Kidney (tissue), 22 donors: ENCODE measurements around the gene NFYA. TPM values are rescaled to one million over a fixed set of nuclear protein-coding genes. Genes with fewer than 3 reads are reported as not detected.

ENCODE experiments used
- DNase-seq, 5 donors: peaks; one replicate each; pipeline ENCODE4 v3.0.0-alpha.2; 2013 to 2020
- FAIRE-seq: peaks from 2 replicates; lab custom pipeline; 2012; peaks lifted over from hg19 to GRCh38; lab: Jason Lieb, UNC
- H3K27ac ChIP-seq, 2 donors: one replicate each; pipeline ENCODE4 v1.7.0; 2013; ENCODE audit warnings: low read depth in 2 of 2, low read length in 2 of 2, inconsistent platforms in 1 of 2
- H3K27me3 ChIP-seq: one replicate; pipeline ENCODE4 v1.7.1; 2013; ENCODE audit warnings: low read length, inconsistent platforms; ENCODE audit not compliant: control insufficient read depth, insufficient read depth
- H3K36me3 ChIP-seq, 3 donors: one replicate each; pipeline versions ENCODE4 v1.7.0 to v1.7.1; 2013; ENCODE audit warnings: low read length in 3 of 3, control low read depth in 1 of 3, inconsistent platforms in 1 of 3; ENCODE audit not compliant: insufficient read depth in 3 of 3, control insufficient read depth in 2 of 3
- H3K4me1 ChIP-seq, 3 donors: one replicate each; pipeline versions ENCODE4 v1.7.0 to v1.7.1; 2013; ENCODE audit warnings: low read length in 3 of 3, inconsistent platforms in 1 of 3, low read depth in 1 of 3; ENCODE audit not compliant: control insufficient read depth in 2 of 3, insufficient read depth in 2 of 3
- H3K4me3 ChIP-seq, 3 donors: one replicate each; pipeline versions ENCODE4 v1.7.0 to v1.8.1; 2013; ENCODE audit warnings: low read length in 3 of 3, control low read depth in 1 of 3, inconsistent platforms in 1 of 3
- H3K9ac ChIP-seq, 3 donors: one replicate each; pipeline versions ENCODE4 v1.7.0 to v1.7.1; 2013; ENCODE audit warnings: low read length in 3 of 3, control low read depth in 1 of 3, inconsistent platforms in 1 of 3
- H3K9me3 ChIP-seq, 3 donors: one replicate each; pipeline versions ENCODE4 v1.7.0 to v1.7.1; 2013; ENCODE audit warnings: low read length in 3 of 3, control low read depth in 1 of 3, inconsistent platforms in 1 of 3; ENCODE audit not compliant: control insufficient read depth in 2 of 3, insufficient read depth in 1 of 3
- intact Hi-C: fragments of 100-400 bp; cut with DNase I; formaldehyde crosslinking; loops from one replicate; pipeline ENCODE4 v1.11.1; 2022
- long read RNA-seq, 10 donors: library from polyadenylated mRNA in 1 of 10; unstranded in 1 of 10; transcript quantifications; one replicate each; pipeline ENCODE4 v2.0.0 and lab custom pipeline, GENCODE V29; 2021 to 2026
- polyA plus RNA-seq: library from polyadenylated mRNA; stranded (reverse); fragments of 350-450 nt; fragmentation: Illumina TruSeq; extraction: RNeasy Lipid Tissue Mini Kit (QIAGEN cat#74804); gene quantifications from one replicate; pipeline ENCODE4 v1.2.3, GENCODE V29; 2014; ENCODE audit warnings: low read depth, low replicate concordance; ENCODE audit not compliant: insufficient read depth
- total RNA-seq: library from RNA; stranded (reverse); fragmentation: NEBNext Ultra II Directional; extraction: Animal tissue kit (Norgen Biotek cat#: 25700); gene quantifications from one replicate; pipeline ENCODE4 v1.2.1, GENCODE V29; 2021
- TF ChIP-seq, protein P1 (sequence below): IDR thresholded peaks from 3 replicates; pipeline ENCODE4 v1.5.1; 2012; ENCODE audit warnings: mild to moderate bottlenecking, moderate library complexity, borderline replicate concordance; ENCODE audit not compliant: insufficient read depth; ENCODE audit errors: extremely low read depth
- donor health status: control.
- donor health status: control.
- donor health status: control.
- donor health status: control.
- donor health status: control.
- donor health status: DM: yes; HTN: yes; CAD: no.
- donor health status: Normal renal cell carcinoma (clear cell type).

Gene NFYA
- total RNA-seq: 22.5 TPM
- polyA plus RNA-seq: 6.4 TPM
- long read RNA-seq, donor 1, partial matches to known transcripts: 23 of 23 reads
- long read RNA-seq, donor 1, other reads (novel, unspliced or antisense): 0 of 23 reads
- long read RNA-seq, donor 2, partial matches to known transcripts: 26 of 30 reads
- long read RNA-seq, donor 2, other reads (novel, unspliced or antisense): 0 of 30 reads
- long read RNA-seq, donor 3, partial matches to known transcripts: 0 of 1 reads
- long read RNA-seq, donor 3, other reads (novel, unspliced or antisense): 0 of 1 reads
- long read RNA-seq, donor 4, partial matches to known transcripts: 0 of 2 reads
- long read RNA-seq, donor 4, other reads (novel, unspliced or antisense): 0 of 2 reads
- long read RNA-seq, donor 5, partial matches to known transcripts: 0 of 1 reads
- long read RNA-seq, donor 5, other reads (novel, unspliced or antisense): 0 of 1 reads
- long read RNA-seq, donor 6, partial matches to known transcripts: 0 of 2 reads
- long read RNA-seq, donor 6, other reads (novel, unspliced or antisense): 0 of 2 reads
- long read RNA-seq, donor 7, transcript NFYA-202 (9 exons, 1,660 nt): major isoform, 5 of 17 reads
- long read RNA-seq, donor 7, partial matches to known transcripts: 3 of 17 reads
- long read RNA-seq, donor 7, other reads (novel, unspliced or antisense): 7 of 17 reads
- long read RNA-seq, donor 8, partial matches to known transcripts: 0 of 2 reads
- long read RNA-seq, donor 8, other reads (novel, unspliced or antisense): 0 of 2 reads
- long read RNA-seq, donor 9, partial matches to known transcripts: 0 of 1 reads
- long read RNA-seq, donor 9, other reads (novel, unspliced or antisense): 0 of 1 reads
- long read RNA-seq, donor 10, partial matches to known transcripts: 6 of 9 reads
- long read RNA-seq, donor 10, other reads (novel, unspliced or antisense): 0 of 9 reads

DNA sequence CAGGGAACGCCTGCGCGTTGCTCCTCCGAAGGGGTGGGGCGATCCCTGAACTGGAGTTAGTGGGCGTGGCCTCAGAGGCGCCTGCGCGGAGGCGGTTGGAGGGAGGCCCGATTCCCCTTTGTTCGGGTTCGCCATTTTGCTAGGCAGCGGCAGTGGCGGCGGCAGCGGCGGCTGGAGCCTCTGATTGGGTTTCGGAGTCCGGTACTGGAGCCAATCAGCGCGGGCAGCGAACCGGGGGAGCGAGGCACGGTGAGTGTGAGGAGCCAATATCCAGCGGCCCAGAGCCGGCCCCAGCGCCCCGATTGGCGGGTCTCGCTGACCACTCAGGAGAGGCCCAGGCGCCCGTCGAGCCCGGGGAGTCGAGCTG, at the start of gene NFYA:
NFYA (plus strand) TSS at position 139 of the 367 bp plus-strand sequence. CDS start 6,116 bp downstream, outside the sequence.
- Histone ChIP-seq H3K9me3 (no peaks in the 10 kb centered on the region), H3K36me3 (peaks cover 0 to 3% (median 2%) of the 10 kb centered on the region in 3 donors), H3K27ac (peak within 1 kb of the TSS; percentile 99 to 100), H3K4me1 (peaks cover 8 to 13% (median 9%) of the 10 kb centered on the region in 3 donors), H3K9ac (peak within 1 kb of the TSS; percentile 98), H3K4me3 (peak within 1 kb of the TSS; percentile 92 to 98 (median 93)), H3K27me3 (no peaks in the 10 kb centered on the region)
- intact Hi-C loops: no loop called here
- DNase-seq: peak in 1 of 5 donors; percentile 100
- peak; percentile 98 for FAIRE-seq
- TF ChIP-seq, protein P1, sequence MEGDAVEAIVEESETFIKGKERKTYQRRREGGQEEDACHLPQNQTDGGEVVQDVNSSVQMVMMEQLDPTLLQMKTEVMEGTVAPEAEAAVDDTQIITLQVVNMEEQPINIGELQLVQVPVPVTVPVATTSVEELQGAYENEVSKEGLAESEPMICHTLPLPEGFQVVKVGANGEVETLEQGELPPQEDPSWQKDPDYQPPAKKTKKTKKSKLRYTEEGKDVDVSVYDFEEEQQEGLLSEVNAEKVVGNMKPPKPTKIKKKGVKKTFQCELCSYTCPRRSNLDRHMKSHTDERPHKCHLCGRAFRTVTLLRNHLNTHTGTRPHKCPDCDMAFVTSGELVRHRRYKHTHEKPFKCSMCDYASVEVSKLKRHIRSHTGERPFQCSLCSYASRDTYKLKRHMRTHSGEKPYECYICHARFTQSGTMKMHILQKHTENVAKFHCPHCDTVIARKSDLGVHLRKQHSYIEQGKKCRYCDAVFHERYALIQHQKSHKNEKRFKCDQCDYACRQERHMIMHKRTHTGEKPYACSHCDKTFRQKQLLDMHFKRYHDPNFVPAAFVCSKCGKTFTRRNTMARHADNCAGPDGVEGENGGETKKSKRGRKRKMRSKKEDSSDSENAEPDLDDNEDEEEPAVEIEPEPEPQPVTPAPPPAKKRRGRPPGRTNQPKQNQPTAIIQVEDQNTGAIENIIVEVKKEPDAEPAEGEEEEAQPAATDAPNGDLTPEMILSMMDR: peak; percentile 10

DNA sequence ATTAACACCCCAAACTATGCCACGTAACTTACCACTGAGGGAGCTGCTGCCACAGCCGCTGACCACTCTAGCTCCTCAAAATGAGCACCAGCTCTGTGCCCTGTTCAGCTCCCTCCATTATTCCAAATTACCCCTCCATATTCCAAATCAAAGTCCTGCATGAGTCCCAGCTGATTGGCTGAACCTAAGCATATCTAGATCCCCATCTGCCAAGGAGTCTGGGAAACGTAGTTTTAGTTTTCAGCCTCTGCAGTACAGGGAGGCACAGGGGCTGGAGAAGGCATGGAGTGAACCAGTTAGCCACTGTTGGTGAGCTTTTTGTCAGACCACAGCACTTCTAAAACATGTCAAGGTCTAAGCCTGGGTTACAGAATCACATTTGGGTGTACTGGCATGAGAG, 49.7 kb upstream of the NFYA start:
- Histone ChIP-seq H3K9ac (no peak overlapping the region), H3K36me3 (no peaks in the 10 kb centered on the region), H3K4me1 (peaks cover 0 to 29% (median 9%) of the 10 kb centered on the region in 3 donors), H3K27ac (peak overlapping the region in 1 of 2 donors; percentile 13), H3K4me3 (no peak overlapping the region), H3K9me3 (peaks cover 0 to 6% (median 0%) of the 10 kb centered on the region in 3 donors), H3K27me3 (no peaks in the 10 kb centered on the region)
- no peak for FAIRE-seq
- no peak for DNase-seq
- intact Hi-C loops: no loop called here
- TF ChIP-seq, protein P1: no peak

DNA sequence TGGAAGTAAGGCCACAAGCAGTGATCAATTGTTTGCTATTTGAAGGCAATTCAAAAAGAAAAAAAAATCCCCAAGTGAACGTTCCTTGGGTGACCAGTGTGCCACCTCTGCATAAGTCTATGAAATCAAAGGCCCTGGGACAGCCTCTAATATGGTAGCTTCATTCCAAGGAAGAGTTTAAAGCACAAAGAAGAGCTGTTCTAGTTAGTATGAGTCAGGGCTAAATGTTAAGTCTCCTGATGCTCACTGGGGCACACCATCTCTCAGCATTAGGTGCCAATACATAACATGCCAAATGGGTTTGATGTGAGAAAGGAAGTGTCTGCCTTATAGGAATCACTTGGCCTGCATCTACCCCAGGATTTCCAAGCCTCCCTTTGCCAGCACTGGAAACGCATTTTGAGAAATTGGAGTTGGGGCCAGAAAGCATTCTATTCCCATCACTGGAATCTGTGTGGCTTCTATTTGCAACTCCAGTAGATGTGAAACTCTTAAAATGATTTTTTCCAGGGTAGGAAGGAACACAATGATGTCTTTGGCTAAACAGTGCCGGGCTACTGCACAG, 46.7 kb upstream of the NFYA start:
- Histone ChIP-seq H3K4me1 (peaks cover 0 to 29% (median 11%) of the 10 kb centered on the region in 3 donors), H3K9ac (no peak overlapping the region), H3K27ac (no peak overlapping the region), H3K4me3 (no peak overlapping the region), H3K27me3 (no peaks in the 10 kb centered on the region), H3K36me3 (peaks cover 0 to 2% (median 1%) of the 10 kb centered on the region in 3 donors), H3K9me3 (no peaks in the 10 kb centered on the region)
- DNase-seq (no peak), FAIRE-seq (no peak)
- TF ChIP-seq, protein P1: no peak
- intact Hi-C loops: no loop called here
